IgD-negative memory B cell (primary cell): ENCODE data around the gene TUBGCP3. TPM values are rescaled to one million over a fixed set of nuclear protein-coding genes. Genes with fewer than 3 reads are reported as not detected.

Experiments used
- H3K27ac Mint-ChIP-seq, 3 donors: one replicate each; pipeline ENCODE4 v1.8.0; 2020 to 2022; ENCODE audit warnings: mild to moderate bottlenecking in 3 of 3, mixed read lengths in 3 of 3, moderate library complexity in 1 of 3
- H3K27me3 Mint-ChIP-seq: one replicate; pipeline ENCODE4 v1.8.0; 2021; ENCODE audit warnings: mixed read lengths
- H3K36me3 Mint-ChIP-seq: one replicate; pipeline ENCODE4 v1.8.0; 2020; ENCODE audit warnings: mild to moderate bottlenecking, mixed read lengths
- H3K4me1 Mint-ChIP-seq, 3 donors: one replicate each; pipeline ENCODE4 v1.8.0; 2020 to 2022; ENCODE audit warnings: mixed read lengths in 3 of 3, mild to moderate bottlenecking in 1 of 3
- H3K4me3 Mint-ChIP-seq, 4 donors: one replicate each; pipeline ENCODE4 v1.8.0; 2020 to 2022; ENCODE audit warnings: mild to moderate bottlenecking in 4 of 4, mixed read lengths in 4 of 4, moderate library complexity in 3 of 4
- H3K9me3 Mint-ChIP-seq, 3 donors: one replicate each; pipeline ENCODE4 v1.8.0; 2020 to 2021; ENCODE audit warnings: mixed read lengths in 3 of 3, mild to moderate bottlenecking in 1 of 3
- polyA plus RNA-seq: library from polyadenylated mRNA; unstranded; fragments of 300-500 nt; fragmentation: Illumina TruSeq; gene quantifications from one replicate; pipeline ENCODE4 v1.2.3, GENCODE V29; 2021

TUBGCP3 gene
- polyA plus RNA-seq, 1 donor from 2014 or later = 17.9 TPM

DNA sequence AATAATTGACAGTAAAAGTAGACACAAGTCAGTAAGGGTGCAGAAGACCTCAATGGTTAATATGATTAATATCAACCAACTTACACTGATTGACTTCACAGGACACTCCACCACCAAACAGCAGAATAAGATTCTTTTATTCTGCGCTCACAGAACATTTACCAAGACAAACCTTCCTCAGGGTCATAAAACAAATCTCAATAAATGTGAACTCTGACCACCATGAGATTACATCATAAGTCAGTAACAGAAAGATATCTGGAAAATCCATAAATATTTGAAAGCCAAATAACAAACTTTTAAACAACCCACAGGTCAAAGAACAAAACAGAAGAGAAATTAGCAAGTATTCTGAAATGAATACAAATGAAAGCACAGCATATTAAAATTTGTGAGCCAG lies 112.1 kb downstream of the TUBGCP3 start:
- no peaks in the 10 kb centered on the region for H3K27me3 Mint-ChIP-seq
- H3K9me3 Mint-ChIP-seq = peaks cover under 1 to 5% (median 2%) of the 10 kb centered on the region in 3 donors
- no peak overlapping the region for H3K4me3 Mint-ChIP-seq
- H3K36me3 Mint-ChIP-seq = peaks cover 2% of the 10 kb centered on the region
- H3K27ac Mint-ChIP-seq = no peak overlapping the region
- H3K4me1 Mint-ChIP-seq = no peaks in the 10 kb centered on the region

DNA sequence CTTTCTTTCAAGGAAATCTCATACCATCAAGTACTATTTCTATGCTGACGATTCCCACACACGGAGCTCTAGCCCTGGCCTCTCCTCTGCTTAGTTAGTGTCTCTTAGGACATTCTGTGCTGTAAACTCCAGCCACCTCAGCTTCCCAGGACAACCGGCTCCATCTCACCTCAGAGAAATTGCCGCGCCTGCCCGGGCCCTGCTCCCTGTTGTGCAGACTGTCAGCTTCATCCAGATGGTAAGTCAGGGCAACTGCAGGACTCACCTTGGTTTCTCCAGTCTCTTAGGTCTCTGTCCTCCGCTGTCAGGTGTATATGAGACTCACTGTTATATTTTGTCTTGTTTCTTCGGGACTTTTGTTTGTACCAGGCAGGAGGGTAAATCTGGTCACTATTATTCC lies 113.1 kb downstream of the TUBGCP3 start:
- no peak overlapping the region for H3K4me3 Mint-ChIP-seq
- no peaks in the 10 kb centered on the region for H3K27me3 Mint-ChIP-seq
- peaks cover 2% of the 10 kb centered on the region for H3K36me3 Mint-ChIP-seq
- H3K9me3 Mint-ChIP-seq = peaks cover 0 to 5% (median 2%) of the 10 kb centered on the region in 3 donors
- H3K27ac Mint-ChIP-seq = no peak overlapping the region
- H3K4me1 Mint-ChIP-seq = no peaks in the 10 kb centered on the region

DNA sequence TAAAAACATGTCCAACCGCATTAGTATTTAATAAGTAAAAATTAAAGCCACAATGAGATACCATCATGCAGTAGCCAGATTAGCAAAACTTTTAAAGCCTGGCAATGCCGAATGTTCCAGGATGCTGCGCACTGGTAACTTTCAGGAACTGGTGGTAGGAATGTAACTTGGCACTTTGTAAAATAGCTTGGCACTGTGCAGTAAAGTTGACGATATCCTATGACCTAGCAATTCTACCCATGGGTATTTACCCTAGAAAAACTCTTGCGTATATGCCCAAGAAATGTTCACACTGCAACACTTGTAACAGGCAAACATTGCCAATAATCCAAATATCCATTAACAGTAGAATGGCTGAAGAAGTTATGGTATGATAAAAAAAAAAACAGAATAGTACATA lies 114.1 kb downstream of the TUBGCP3 start:
- no peak overlapping the region for H3K27ac Mint-ChIP-seq
- no peaks in the 10 kb centered on the region for H3K27me3 Mint-ChIP-seq

DNA sequence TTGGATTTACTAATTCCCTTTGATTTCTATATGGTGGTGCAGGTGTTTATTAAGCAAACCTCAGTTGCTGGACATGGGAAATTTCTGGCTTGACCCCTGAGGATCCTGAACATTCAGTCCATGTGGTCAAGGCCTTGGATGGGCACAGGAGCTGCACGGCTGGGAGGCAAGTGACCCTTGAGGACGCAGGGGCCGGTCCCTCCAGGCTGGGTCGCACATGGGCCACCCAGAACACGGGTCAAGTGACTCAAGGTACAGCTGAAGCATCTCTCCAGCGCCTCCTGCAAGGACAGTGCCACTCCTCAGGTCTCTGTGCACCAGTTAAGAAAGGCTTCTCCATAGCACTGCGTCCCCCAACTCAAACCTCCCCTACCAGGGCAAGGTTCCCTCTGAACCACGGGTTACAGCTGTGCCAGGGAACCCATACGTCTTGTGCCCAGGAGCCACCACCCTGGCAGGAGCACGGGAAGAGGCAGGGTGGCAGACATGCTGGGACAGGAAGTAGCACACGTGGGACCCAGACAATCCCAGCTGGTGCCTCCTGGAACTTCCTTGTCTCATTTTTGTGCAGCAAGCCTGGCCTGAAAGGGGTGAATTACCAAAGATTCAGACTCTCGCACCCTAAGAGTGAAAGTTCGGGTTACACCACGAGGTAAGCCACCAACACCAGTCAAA lies 118.7 kb downstream of the TUBGCP3 start:
- Mint-ChIP-seq H3K9me3 (peaks cover 0 to 7% (median 3%) of the 10 kb centered on the region in 3 donors), H3K27ac (no peak overlapping the region)

More for the DNA sequence above, 114.1 kb downstream of the TUBGCP3 start:
- Mint-ChIP-seq H3K4me1 (no peaks in the 10 kb centered on the region), H3K4me3 (no peak overlapping the region), H3K9me3 (peaks cover 0 to 5% (median 2%) of the 10 kb centered on the region in 3 donors), H3K36me3 (peaks cover 2% of the 10 kb centered on the region)

DNA sequence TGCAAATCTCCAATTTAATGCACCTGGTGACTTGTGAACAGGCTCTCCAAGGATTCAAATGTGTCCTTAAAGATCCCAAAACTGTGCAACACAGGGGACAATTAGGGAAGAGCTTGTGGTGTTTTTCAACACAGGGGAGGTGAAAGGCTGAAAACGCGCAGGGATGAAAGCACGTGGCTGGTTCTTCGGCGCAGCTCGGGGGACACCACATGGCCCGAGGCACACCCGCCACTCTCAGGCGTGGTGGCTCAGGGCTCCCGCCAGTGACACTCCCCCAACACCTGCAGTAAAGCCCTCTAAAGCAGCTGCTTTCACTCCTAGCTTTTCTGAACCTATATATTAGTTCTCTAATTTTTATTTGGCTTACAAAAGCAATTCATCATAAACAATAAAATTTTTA lies 119.9 kb downstream of the TUBGCP3 start:
- H3K9me3 Mint-ChIP-seq = peaks cover 3 to 7% (median 3%) of the 10 kb centered on the region in 3 donors
- no peaks in the 10 kb centered on the region for H3K27me3 Mint-ChIP-seq
- H3K4me1 Mint-ChIP-seq = peaks cover 0 to 3% (median 0%) of the 10 kb centered on the region in 3 donors
- H3K36me3 Mint-ChIP-seq = no peaks in the 10 kb centered on the region
- H3K27ac Mint-ChIP-seq = no peak overlapping the region
- H3K4me3 Mint-ChIP-seq = no peak overlapping the region

More for the DNA sequence above, 118.7 kb downstream of the TUBGCP3 start:
- Mint-ChIP-seq H3K4me3 (no peak overlapping the region), H3K4me1 (peaks cover 0 to 1% (median 0%) of the 10 kb centered on the region in 3 donors), H3K36me3 (no peaks in the 10 kb centered on the region), H3K27me3 (no peaks in the 10 kb centered on the region)

DNA sequence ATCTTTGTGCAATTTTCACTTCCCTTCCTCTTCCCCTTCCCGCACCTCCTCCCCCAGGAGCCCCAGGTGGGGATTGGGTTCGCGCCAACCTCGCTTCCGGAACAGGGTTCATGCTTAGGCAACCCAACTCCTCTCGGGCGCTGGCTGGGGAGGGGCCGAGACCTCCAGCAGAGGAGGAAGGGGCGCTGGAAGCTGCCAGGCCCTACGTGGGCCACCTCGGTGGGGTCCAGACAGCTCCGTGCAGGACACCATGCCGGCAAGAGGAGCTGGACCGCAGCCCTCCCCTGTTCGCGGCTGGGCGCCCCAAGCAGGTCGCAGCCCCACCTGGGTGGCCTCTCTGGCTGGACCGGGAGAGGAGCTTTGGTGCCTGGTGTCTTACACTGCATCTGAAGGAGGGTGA lies 120.7 kb downstream of the TUBGCP3 start:
- Mint-ChIP-seq H3K27ac (no peak overlapping the region), H3K27me3 (no peaks in the 10 kb centered on the region), H3K36me3 (peaks cover 4% of the 10 kb centered on the region), H3K4me1 (peaks cover 0 to 3% (median 0%) of the 10 kb centered on the region in 3 donors), H3K9me3 (peaks cover 4 to 7% (median 6%) of the 10 kb centered on the region in 3 donors), H3K4me3 (peak overlapping the region in 1 of 4 donors; percentile 72)

DNA sequence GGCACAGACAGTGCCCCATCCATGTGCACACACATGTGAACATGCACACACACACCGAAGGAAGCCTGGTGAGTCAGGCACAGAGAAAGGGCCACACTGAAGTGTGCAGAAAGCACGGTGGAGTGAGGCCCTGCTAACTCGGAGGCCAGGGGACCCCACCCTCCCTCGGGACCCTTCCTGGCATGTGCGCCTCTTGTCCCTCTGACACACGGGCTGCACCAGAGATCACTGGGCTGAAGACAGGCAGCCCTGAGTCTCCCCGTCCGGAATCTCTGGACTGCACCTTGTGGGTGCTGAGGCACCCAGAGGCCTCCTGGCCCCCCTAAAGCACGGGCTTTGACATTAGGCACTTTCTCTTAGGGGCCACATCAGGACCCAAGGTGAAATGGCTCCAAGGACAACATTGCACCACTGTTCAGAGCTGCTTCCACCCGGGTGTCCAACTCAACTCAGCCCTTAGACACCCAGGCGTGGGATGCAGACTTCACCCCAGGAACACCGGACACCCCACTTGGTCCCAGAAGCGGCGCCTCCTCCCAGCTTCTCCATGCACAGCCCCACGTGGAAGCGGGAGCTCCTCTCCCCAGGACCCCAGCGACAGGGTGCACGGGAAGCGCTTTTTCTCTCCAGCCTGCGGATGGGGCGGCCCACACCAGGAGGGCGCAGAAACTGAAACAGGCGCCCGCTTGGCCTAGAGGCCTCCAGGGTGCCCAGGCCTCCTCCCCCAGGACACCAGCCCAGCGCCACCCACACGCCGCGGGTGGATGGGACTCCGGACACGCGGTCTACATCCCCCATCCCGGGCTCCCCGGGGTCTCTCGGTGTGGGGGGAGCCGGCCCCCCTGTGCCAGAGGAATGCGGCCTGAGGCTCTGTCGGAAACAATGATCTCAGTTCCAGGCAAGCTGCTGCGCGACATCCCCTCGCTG lies 121.6 kb downstream of the TUBGCP3 start:
- Mint-ChIP-seq H3K9me3 (peaks cover 4 to 11% (median 6%) of the 10 kb centered on the region in 3 donors), H3K27ac (no peak overlapping the region), H3K27me3 (no peaks in the 10 kb centered on the region), H3K4me3 (no peak overlapping the region), H3K4me1 (peaks cover 0 to 3% (median 0%) of the 10 kb centered on the region in 3 donors), H3K36me3 (peaks cover 4% of the 10 kb centered on the region)

DNA sequence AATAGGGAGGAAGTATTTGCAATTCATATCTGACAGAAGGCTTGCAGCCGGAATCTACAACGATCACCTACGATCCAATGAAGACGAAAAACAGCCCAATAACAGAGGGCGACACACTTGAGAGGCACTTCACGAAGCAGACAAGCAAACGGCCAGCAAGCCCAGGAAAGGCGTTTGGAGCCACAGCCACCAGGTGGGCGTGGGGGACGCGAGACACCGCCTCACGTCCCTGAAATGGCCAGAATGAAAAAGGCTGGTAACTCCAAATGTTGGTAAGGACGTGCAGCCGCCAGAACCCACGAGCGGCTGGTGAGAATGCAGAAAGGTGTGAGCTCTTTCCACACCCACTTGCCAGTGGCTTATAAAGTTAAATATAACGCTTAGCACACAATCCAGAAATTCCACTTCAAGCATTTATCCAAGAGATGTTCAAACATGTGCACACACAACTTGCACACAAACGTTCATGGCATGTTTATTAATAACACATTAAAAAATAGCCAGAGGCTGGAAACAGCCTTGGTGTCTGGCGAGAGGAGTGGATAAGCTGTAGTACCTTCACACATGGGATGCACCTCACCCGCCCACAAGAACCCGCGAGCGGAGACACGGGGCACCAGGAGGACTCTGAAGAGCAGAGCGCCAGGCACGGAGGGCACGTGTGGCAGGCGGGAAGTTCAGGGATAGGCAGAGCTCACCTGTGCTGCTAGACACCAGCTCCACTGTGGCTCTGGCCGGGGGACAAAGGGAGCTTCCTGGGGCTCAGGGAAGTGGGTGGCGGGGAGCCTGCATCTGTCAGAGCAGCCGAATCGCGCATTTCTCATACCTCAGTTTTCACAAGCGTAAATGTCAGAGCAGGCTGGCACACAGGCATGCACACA lies 122.5 kb downstream of the TUBGCP3 start:
- H3K4me3 Mint-ChIP-seq = no peak overlapping the region
- peaks cover 4% of the 10 kb centered on the region for H3K36me3 Mint-ChIP-seq
- peaks cover 4 to 11% (median 7%) of the 10 kb centered on the region in 3 donors for H3K9me3 Mint-ChIP-seq
- peaks cover 0 to 3% (median 0%) of the 10 kb centered on the region in 3 donors for H3K4me1 Mint-ChIP-seq
- H3K27ac Mint-ChIP-seq = no peak overlapping the region
- H3K27me3 Mint-ChIP-seq = peaks cover 3% of the 10 kb centered on the region

DNA sequence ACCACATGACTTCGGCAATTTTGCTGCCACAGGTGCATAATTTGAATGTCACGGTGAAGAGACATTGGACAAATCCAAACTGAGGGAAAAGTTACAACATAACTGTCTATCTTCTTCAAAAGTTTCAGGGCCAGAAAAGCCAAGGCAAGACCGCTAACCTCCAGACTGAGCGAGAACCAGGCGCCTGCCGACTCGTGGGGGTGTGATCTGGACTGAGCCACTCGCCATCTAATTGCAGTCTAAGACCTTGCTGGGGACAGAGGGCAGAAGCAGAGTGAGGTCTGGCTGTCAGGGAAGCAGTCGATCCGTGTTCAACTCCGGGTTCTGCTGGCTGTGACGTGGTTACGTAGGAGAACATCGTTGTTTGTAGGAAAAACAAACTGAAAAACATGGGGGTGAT lies 123.2 kb downstream of the TUBGCP3 start:
- Mint-ChIP-seq H3K9me3 (peaks cover 7 to 16% (median 9%) of the 10 kb centered on the region in 3 donors), H3K36me3 (peaks cover 4% of the 10 kb centered on the region), H3K27me3 (peaks cover 4% of the 10 kb centered on the region), H3K4me1 (peaks cover 0 to 3% (median 0%) of the 10 kb centered on the region in 3 donors), H3K27ac (no peak overlapping the region), H3K4me3 (no peak overlapping the region)

DNA sequence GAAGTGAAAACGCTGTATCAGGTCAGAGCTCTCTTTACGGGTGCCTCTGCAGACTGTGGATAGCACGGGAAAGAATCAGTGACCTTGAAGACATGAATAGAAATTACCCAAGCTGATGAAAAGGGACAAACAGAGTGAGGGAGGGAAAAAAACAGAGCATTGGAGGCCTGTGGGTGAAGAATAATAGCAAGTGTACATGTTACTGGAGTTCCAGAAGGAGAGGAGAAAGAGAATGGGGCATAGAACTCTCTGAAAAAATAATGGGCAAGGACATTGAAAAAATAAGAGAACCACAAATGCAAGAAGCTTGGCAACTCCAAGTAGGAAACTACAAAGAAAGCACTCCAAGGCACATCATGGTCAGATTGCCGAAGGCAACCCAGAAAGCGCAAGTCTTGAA lies 125.5 kb downstream of the TUBGCP3 start:
- Mint-ChIP-seq H3K4me3 (no peak overlapping the region), H3K27me3 (peaks cover 4% of the 10 kb centered on the region), H3K36me3 (peaks cover 4% of the 10 kb centered on the region), H3K27ac (no peak overlapping the region), H3K4me1 (peaks cover 0 to 3% (median 0%) of the 10 kb centered on the region in 3 donors), H3K9me3 (peaks cover 12 to 26% (median 14%) of the 10 kb centered on the region in 3 donors)

DNA sequence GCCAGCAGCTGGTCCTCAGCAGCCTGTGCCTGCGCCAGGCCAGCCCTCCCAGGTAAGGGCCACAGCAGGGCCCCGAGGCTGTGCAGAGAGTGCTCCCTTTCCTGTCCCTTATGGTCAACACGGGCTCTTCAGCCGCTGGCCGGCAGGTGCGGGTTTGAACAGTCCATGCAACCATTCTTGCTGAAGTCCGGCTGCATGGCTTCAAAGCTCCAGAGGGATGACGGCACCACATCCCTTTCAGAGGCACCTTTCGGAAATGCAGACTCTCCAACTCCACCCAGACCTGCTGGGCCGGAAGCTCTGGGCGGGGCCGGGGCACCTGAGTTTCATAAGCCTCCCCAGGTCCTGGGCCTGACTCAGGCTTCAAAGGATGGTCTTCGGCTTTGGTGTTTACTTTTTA lies 130.5 kb downstream of the TUBGCP3 start:
- H3K36me3 Mint-ChIP-seq = peaks cover 2% of the 10 kb centered on the region
- no peak overlapping the region for H3K4me3 Mint-ChIP-seq
- H3K27me3 Mint-ChIP-seq = peaks cover 8% of the 10 kb centered on the region
- no peak overlapping the region for H3K27ac Mint-ChIP-seq
- H3K4me1 Mint-ChIP-seq = no peaks in the 10 kb centered on the region
- H3K9me3 Mint-ChIP-seq = peaks cover 8 to 21% (median 15%) of the 10 kb centered on the region in 3 donors

DNA sequence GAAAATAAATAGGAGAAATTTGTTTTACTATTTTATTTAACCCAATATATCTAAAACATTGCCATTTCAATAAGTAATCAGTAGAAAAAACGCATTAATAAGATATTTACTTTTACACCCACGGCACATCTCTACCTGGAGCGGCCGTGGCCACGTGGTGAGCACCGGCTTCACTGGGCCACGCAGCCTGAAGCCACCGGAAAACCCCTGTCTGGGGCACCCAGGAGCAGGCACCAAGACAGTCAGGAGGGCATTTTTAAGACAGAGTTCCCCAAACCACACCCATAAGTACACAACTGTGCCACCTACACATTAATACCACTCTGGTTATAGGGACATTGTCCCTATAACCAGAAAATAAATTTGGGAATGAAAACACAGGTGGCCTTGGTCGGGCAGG lies 130.9 kb downstream of the TUBGCP3 start:
- Mint-ChIP-seq H3K4me3 (no peak overlapping the region), H3K27ac (peak overlapping the region in 1 of 3 donors; percentile 59), H3K9me3 (peaks cover 8 to 17% (median 13%) of the 10 kb centered on the region in 3 donors), H3K36me3 (no peaks in the 10 kb centered on the region), H3K27me3 (peaks cover 8% of the 10 kb centered on the region), H3K4me1 (no peaks in the 10 kb centered on the region)

DNA sequence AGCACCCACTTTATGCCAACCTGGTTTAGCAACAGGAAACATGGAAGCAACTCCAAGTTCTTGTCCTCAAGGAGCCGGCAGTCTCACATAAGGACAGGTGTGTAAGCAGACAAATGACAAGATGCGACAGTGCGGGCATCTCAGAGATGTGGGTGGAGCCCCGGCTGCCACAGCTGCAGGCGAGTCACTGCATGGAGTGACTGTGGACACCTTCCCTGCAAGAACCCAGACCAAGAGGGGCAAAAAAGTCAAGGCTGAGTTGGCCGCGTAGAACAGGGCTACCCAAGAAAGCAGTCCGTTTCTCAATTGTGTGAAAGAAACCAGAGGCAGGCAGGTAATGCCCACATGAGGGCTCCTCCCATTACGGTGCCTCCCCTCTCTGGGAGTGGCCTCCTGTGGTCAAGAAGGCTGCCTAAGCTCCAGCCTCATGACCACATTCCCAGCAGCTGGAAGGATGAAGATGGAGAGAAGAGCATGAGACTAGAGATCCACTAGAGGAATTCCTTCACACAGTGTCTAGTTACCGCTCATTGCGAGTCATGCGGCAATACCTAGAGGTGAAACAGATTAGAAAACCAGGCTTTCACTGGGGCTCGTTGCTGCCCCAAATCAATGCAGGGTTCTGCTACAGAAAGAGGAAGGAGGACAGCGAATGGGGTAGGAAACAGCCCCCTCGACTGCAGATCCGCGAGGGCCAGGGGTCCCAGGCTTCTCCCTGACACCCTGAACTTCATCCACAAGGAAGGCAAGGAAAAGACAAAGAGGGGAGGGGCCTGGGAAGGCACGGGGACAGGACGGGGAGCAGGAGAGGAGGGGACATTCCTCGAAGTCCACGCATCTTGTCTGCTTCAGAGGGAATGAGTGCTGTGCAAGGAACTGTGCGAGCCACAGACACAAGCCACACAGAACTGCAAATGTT lies 131.6 kb downstream of the TUBGCP3 start:
- Mint-ChIP-seq H3K36me3 (no peaks in the 10 kb centered on the region), H3K4me1 (no peaks in the 10 kb centered on the region), H3K9me3 (peaks cover 8 to 15% (median 13%) of the 10 kb centered on the region in 3 donors), H3K4me3 (no peak overlapping the region), H3K27me3 (peaks cover 8% of the 10 kb centered on the region), H3K27ac (no peak overlapping the region)
